G401 (cell line): Measurements from ENCODE around the gene PLXNA4. TPM values are rescaled to one million over a fixed set of nuclear protein-coding genes. Genes with fewer than 3 reads are reported as not detected.

Source experiments
- DNase-seq: peaks from one replicate; pipeline ENCODE4 v3.0.0-alpha.2; 2015; ENCODE audit warnings: low spot score
- in situ Hi-C: cut with HindIII; loops from 2 replicates; pipeline ENCODE4 v1.10.0; 2016; ENCODE audit warnings: low sequenced_read_pairs, mixed read lengths
- total RNA-seq: library from RNA; depleted of rRNA; stranded (reverse); fragments of >200 nt; shearing (Covaris generic); gene quantifications from 2 replicates; pipeline ENCODE4 v1.2.3, GENCODE V29; 2014

The PLXNA4 gene
- total RNA-seq, 1 experiment from 2014 or later: under 0.01 TPM

GRCh38 chr7:132388688-132389087 lies 187.6 kb downstream of the PLXNA4 start:
- no peak for DNase-seq
- in situ Hi-C loops: no loop called here

GRCh38 chr7:132387596-132387995 lies 188.7 kb downstream of the PLXNA4 start:
- DNase-seq: no peak
- in situ Hi-C loops: no loop called here

GRCh38 chr7:132386201-132386681 lies 190.0 kb downstream of the PLXNA4 start:
- in situ Hi-C loops: no loop called here
- DNase-seq: no peak

- in situ Hi-C loops: no loop called here
- no peak for DNase-seq
These were observed 192.3 kb downstream of the PLXNA4 start for GRCh38 chr7:132383962-132384361.

- DNase-seq: no peak
- in situ Hi-C loops: no loop called here
These were observed 194.4 kb downstream of the PLXNA4 start for GRCh38 chr7:132381742-132382472.

GRCh38 chr7:132380059-132380458 lies 196.2 kb downstream of the PLXNA4 start:
- in situ Hi-C loops: no loop called here
- no peak for DNase-seq

GRCh38 chr7:132379292-132379691 lies 197.0 kb downstream of the PLXNA4 start:
- in situ Hi-C loops: no loop called here
- no peak for DNase-seq

- in situ Hi-C loops: no loop called here
- DNase-seq: no peak
These were observed 198.3 kb downstream of the PLXNA4 start for GRCh38 chr7:132377703-132378584.

- DNase-seq: no peak
- in situ Hi-C loops: no loop called here
These were observed 199.3 kb downstream of the PLXNA4 start for GRCh38 chr7:132377015-132377414.

GRCh38 chr7:132376361-132377013 lies 199.8 kb downstream of the PLXNA4 start:
- DNase-seq: no peak
- in situ Hi-C loops: no loop called here

GRCh38 chr7:132373879-132374278 lies 202.4 kb downstream of the PLXNA4 start:
- no peak for DNase-seq
- in situ Hi-C loops: no loop called here

- in situ Hi-C loops: no loop called here
- no peak for DNase-seq
These were observed 203.2 kb downstream of the PLXNA4 start for GRCh38 chr7:132373041-132373440.

- in situ Hi-C loops: no loop called here
- no peak for DNase-seq
These were observed 204.3 kb downstream of the PLXNA4 start for GRCh38 chr7:132371948-132372347.

GRCh38 chr7:132368246-132368900 lies 207.9 kb downstream of the PLXNA4 start:
- no peak for DNase-seq
- in situ Hi-C loops: no loop called here

GRCh38 chr7:132367795-132368194 lies 208.5 kb downstream of the PLXNA4 start:
- no peak for DNase-seq
- in situ Hi-C loops: no loop called here

GRCh38 chr7:132367004-132367403 lies 209.3 kb downstream of the PLXNA4 start:
- in situ Hi-C loops: no loop called here
- DNase-seq: no peak

- DNase-seq: no peak
- in situ Hi-C loops: no loop called here
These were observed 212.0 kb downstream of the PLXNA4 start for GRCh38 chr7:132364226-132364625.

GRCh38 chr7:132362059-132362458 lies 214.2 kb downstream of the PLXNA4 start:
- DNase-seq: no peak
- in situ Hi-C loops: no loop called here

- in situ Hi-C loops: no loop called here
- no peak for DNase-seq
These were observed 215.1 kb downstream of the PLXNA4 start for GRCh38 chr7:132361146-132361545.
